Measurements from ENCODE around the gene SLC6A6. TPM values are rescaled to one million over a fixed set of nuclear protein-coding genes. Genes with fewer than 3 reads are reported as not detected.

Gene SLC6A6
- total and polyA plus RNA-seq, 2 donors (not counting 1 experiment from before 2014, with no cell fraction given), result 8.9 to 24.0 TPM

- Histone ChIP-seq H3K36me3 (ENCODE audit: control insufficient read depth, insufficient read depth, low read length) (no peaks in the 10 kb centered on the region), H3K27me3 (ENCODE audit: control insufficient read depth, insufficient read depth, low read length) (peaks cover 5% of the 10 kb centered on the region), H2AFZ (ENCODE audit: low read length) (no peak overlapping the region), H3K27ac (ENCODE audit: insufficient read depth, low read length) (no peak overlapping the region), H3K9me3 (ENCODE audit: control insufficient read depth, insufficient read depth, low read depth, low read length) (no peaks in the 10 kb centered on the region), H3K4me3 (replicated peaks in 1 of 4; ENCODE audit: control extremely low read depth in 1 of 4, insufficient read depth in 1 of 4, low read depth in 3 of 4, low read length in 4 of 4) (no peak overlapping the region), H4K20me1 (ENCODE audit: control insufficient read depth, extremely low read depth, insufficient read depth, low read length) (no peaks in the 10 kb centered on the region), H3K79me2 (ENCODE audit: control insufficient read depth, insufficient read depth, low read length) (no peaks in the 10 kb centered on the region), H3K9ac (ENCODE audit: insufficient read depth, low read length) (no peak overlapping the region), H3K4me1 (ENCODE audit: control insufficient read depth, extremely low read depth, insufficient read depth, low read length) (no peaks in the 10 kb centered on the region), H3K4me2 (ENCODE audit: extremely low read depth, insufficient read depth, low read length) (no peak overlapping the region)
- DNase-seq (ENCODE audit: low read depth in 2 of 2), result no peak
- TF ChIP-seq EZH2 (IDR thresholded peaks at IDR 0.05; ENCODE audit: low read length, missing control alignments), result no peak
- no peak for TF ChIP-seq CTCF (conservative IDR thresholded peaks at IDR 0.05 in 1 of 2, IDR thresholded peaks at IDR 0.05 in 1 of 2; ENCODE audit: low read depth in 1 of 2, low read length in 2 of 2)
These were observed 22.6 kb upstream of the SLC6A6 start for GRCh38 chr3:14379843-14380242.

- H3K27me3 ChIP-seq (ENCODE audit: control insufficient read depth, insufficient read depth, low read length), result peaks cover 16% of the 10 kb centered on the region
- no peak for DNase-seq (ENCODE audit: low read depth in 2 of 2)
- no peaks in the 10 kb centered on the region for H3K4me1 ChIP-seq (ENCODE audit: control insufficient read depth, extremely low read depth, insufficient read depth, low read length)
- no peak overlapping the region for H3K9ac ChIP-seq (ENCODE audit: insufficient read depth, low read length)
- H4K20me1 ChIP-seq (ENCODE audit: control insufficient read depth, extremely low read depth, insufficient read depth, low read length), result no peaks in the 10 kb centered on the region
- no peak overlapping the region for H3K27ac ChIP-seq (ENCODE audit: insufficient read depth, low read length)
- H3K9me3 ChIP-seq (ENCODE audit: control insufficient read depth, insufficient read depth, low read depth, low read length), result no peaks in the 10 kb centered on the region
- H3K79me2 ChIP-seq (ENCODE audit: control insufficient read depth, insufficient read depth, low read length), result no peaks in the 10 kb centered on the region
- H3K36me3 ChIP-seq (ENCODE audit: control insufficient read depth, insufficient read depth, low read length), result no peaks in the 10 kb centered on the region
- H3K4me3 ChIP-seq (replicated peaks in 1 of 4; ENCODE audit: control extremely low read depth in 1 of 4, insufficient read depth in 1 of 4, low read depth in 3 of 4, low read length in 4 of 4), result no peak overlapping the region
- TF ChIP-seq EZH2 (IDR thresholded peaks at IDR 0.05; ENCODE audit: low read length, missing control alignments) (no peak), CTCF (conservative IDR thresholded peaks at IDR 0.05 in 1 of 2, IDR thresholded peaks at IDR 0.05 in 1 of 2; ENCODE audit: low read depth in 1 of 2, low read length in 2 of 2) (no peak)
- no peak overlapping the region for H3K4me2 ChIP-seq (ENCODE audit: extremely low read depth, insufficient read depth, low read length)
- H2AFZ ChIP-seq (ENCODE audit: low read length), result no peak overlapping the region
These were observed 16.2 kb upstream of the SLC6A6 start for GRCh38 chr3:14386254-14386653.

- H3K4me2 ChIP-seq (ENCODE audit: extremely low read depth, insufficient read depth, low read length), result no peak overlapping the region
- H3K27ac ChIP-seq (ENCODE audit: insufficient read depth, low read length), result no peak overlapping the region
- no peaks in the 10 kb centered on the region for H4K20me1 ChIP-seq (ENCODE audit: control insufficient read depth, extremely low read depth, insufficient read depth, low read length)
- H3K4me1 ChIP-seq (ENCODE audit: control insufficient read depth, extremely low read depth, insufficient read depth, low read length), result peaks cover 3% of the 10 kb centered on the region
- peaks cover 11% of the 10 kb centered on the region for H3K27me3 ChIP-seq (ENCODE audit: control insufficient read depth, insufficient read depth, low read length)
- no peak for DNase-seq (ENCODE audit: low read depth in 2 of 2)
- TF ChIP-seq EZH2 (IDR thresholded peaks at IDR 0.05; ENCODE audit: low read length, missing control alignments), result no peak
- TF ChIP-seq CTCF (conservative IDR thresholded peaks at IDR 0.05 in 1 of 2, IDR thresholded peaks at IDR 0.05 in 1 of 2; ENCODE audit: low read depth in 1 of 2, low read length in 2 of 2), result no peak
- no peak overlapping the region for H3K4me3 ChIP-seq (replicated peaks in 1 of 4; ENCODE audit: control extremely low read depth in 1 of 4, insufficient read depth in 1 of 4, low read depth in 3 of 4, low read length in 4 of 4)
- no peaks in the 10 kb centered on the region for H3K9me3 ChIP-seq (ENCODE audit: control insufficient read depth, insufficient read depth, low read depth, low read length)
- no peaks in the 10 kb centered on the region for H3K36me3 ChIP-seq (ENCODE audit: control insufficient read depth, insufficient read depth, low read length)
- H3K79me2 ChIP-seq (ENCODE audit: control insufficient read depth, insufficient read depth, low read length), result no peaks in the 10 kb centered on the region
- H2AFZ ChIP-seq (ENCODE audit: low read length), result no peak overlapping the region
- H3K9ac ChIP-seq (ENCODE audit: insufficient read depth, low read length), result no peak overlapping the region
These were observed 14.2 kb upstream of the SLC6A6 start for GRCh38 chr3:14388201-14388600.
